Sciatic nerve (tissue), 2 donors: ENCODE measurements around the gene SUPT3H. TPM values are rescaled to one million over a fixed set of nuclear protein-coding genes. Genes with fewer than 3 reads are reported as not detected.
A peak's percentile ranks its signal among the peaks of the same experiment; 100 is the strongest.

Source experiments
- ATAC-seq: fragments of 200-7000 bp; cut with Tn5 transposase; one replicate; pipeline ENCODE4 v1.9.1; 2020; ENCODE audit warnings: mild to moderate bottlenecking, moderate library complexity
- DNase-seq: peaks from one replicate; pipeline ENCODE4 v3.0.0-alpha.2; 2020; ENCODE audit warnings: low spot score
- intact Hi-C: fragments of 100-400 bp; cut with DNase I; formaldehyde crosslinking; loops from one replicate; pipeline ENCODE4 v1.14.2; 2022
- total RNA-seq: library from RNA; stranded (reverse); fragmentation: NEBNext Ultra II Directional; extraction: Animal tissue kit (Norgen Biotek cat#: 25700); gene quantifications from one replicate; pipeline ENCODE4 v1.2.1, GENCODE V29; 2021
- donor health status: DM: no; HTN: no; CAD: no.
- donor health status: DM: no; HTN: no; CAD: no.

Gene SUPT3H
- total RNA-seq, 1 donor from 2014 or later, result 12.9 TPM

GRCh38 chr6:44851176-44851575, 526.6 kb downstream of the SUPT3H start:
- DNase-seq (no peak), ATAC-seq (peak; percentile 80)
- intact Hi-C loops, result no loop called here

DNA sequence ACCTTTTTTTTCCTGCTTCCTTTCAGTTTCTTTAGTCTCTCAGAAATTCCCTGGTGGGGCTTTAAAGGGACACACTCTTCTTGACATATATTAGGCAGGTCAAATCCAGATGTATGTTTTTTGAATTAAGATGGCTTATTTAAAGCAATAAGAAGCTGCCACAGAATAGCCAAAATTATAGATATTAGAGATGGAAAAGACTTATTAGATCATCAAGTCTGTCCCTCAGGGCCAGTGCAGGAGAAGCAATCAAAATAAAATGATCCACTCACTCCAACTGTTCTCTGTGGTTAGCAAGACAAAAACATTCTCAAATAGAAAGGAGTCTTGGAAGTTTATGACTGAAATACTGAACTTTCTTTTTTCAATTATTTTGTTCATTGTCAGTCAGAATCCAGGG, 527.4 kb downstream of the SUPT3H start:
- peak; percentile 66 for ATAC-seq
- DNase-seq, result no peak
- intact Hi-C loops, result no loop called here

GRCh38 chr6:44849806-44850205, 527.9 kb downstream of the SUPT3H start:
- DNase-seq (no peak), ATAC-seq (no peak)
- intact Hi-C loops, result no loop called here

- intact Hi-C loops, result no loop called here
- ATAC-seq (no peak), DNase-seq (no peak)
Measured at GRCh38 chr6:44843734-44844133, 534.0 kb downstream of the SUPT3H start.

DNA sequence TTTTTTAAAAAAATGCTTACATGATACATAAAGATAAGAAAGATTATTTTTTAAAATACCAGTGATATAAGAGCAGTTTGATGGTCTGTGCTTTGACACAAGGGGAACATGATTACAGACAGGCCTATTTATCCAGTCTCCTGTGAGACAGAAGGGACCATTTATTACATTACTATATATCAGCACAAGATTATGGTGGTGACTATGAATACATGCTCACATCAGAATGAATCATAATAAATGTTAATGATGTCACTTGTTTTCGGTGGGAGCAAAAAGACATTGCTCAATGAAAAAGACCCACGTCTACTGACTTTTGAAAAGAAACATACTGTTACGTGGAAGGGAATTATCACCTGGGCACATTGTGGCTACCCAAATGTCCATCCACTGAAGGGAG, 535.1 kb downstream of the SUPT3H start:
- DNase-seq (no peak), ATAC-seq (no peak)
- intact Hi-C loops, result no loop called here

DNA sequence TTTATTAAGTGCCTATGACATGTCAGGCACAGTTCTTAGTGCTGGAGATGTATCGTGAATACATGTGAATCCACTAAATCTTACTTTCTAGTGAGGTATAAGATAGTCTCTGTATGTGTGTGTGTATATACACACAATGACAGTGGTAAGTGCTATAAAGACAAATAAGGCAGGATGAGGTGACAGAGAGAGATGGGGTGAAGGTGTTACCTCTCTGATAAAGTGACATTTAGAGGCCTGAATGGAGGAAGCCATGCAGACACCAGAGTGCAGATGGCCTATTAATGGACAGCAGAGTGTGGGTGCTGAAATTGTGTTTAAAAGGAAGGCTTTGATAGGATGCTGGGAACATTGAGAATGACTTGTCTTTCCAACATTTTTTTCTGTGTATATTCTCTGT, 535.9 kb downstream of the SUPT3H start:
- ATAC-seq, result no peak
- intact Hi-C loops, result no loop called here
- DNase-seq, result no peak

GRCh38 chr6:44837741-44838140, 540.0 kb downstream of the SUPT3H start:
- DNase-seq, result no peak
- intact Hi-C loops, result no loop called here
- no peak for ATAC-seq

DNA sequence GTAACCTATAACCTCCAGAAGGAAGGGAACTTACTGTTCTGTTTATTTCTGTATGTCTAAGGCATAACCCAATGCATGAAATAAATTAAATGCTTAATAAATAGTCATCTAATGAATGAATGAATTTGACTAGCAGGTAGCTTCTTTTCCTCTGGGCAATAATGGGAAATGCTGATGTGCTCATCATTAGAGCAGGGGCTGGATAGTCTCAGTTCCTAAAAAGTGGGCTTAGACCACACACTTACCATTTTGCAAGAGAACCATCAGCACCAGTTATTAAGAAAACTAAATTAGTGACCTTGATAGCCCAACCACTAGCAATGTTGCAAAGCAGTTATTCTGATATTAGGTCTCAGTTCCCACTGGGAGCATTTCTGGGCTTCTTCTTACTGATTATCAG, 540.5 kb downstream of the SUPT3H start:
- no peak for ATAC-seq
- intact Hi-C loops, result no loop called here

GRCh38 chr6:44833248-44833647, 544.5 kb downstream of the SUPT3H start:
- intact Hi-C loops, result no loop called here
- DNase-seq (no peak), ATAC-seq (no peak)

More for the DNA sequence above, 540.5 kb downstream of the SUPT3H start:
- no peak for DNase-seq

DNA sequence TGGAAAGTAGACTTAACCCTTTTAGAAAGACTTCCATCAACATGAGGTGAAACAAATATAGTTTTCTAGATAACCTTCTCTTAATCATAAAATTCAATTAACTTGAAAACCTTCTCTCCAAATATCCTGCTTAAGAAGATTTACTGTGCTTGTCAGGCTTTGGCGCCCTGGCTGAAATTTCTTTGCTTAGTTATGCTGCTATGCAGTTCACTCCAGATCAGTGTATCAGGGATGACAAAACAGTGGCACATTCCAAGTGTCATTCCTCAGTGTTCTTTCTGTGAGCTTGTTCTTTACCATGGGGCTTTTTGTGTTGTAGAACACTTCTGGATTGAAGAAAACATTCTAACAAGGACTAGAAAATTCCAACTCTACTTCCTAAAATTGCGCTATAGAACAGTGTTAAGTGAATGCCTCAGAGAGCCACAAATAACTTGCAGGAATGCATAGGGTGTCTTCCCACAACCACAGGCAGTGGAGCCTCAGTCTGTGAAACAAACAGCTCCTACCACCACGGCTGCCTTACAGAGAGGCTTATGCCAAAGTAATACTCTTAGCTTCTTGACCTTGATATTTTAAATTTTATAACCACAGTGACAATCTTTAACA, 546.6 kb downstream of the SUPT3H start:
- ATAC-seq, result no peak
- DNase-seq, result no peak
- intact Hi-C loops, result no loop called here

DNA sequence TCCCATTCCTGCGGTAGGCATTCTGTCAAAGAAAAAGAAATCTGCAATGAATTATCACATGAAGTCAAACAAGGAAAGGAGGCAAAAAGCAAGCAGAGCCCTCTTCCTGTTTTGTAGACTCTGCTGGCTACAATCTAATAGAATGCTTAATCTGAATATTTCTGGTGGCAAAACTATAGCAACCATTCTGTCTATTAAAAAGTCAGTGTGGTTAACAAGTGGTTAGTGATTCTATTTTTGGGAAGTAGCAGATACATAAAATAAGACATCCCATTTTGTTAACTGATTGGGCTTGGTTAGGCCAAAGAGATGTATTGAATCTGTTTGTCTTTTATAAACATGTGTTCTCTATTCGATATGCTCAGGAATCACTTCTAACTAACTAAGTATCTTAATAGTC, 547.9 kb downstream of the SUPT3H start:
- intact Hi-C loops, result no loop called here
- no peak for ATAC-seq
- no peak for DNase-seq

DNA sequence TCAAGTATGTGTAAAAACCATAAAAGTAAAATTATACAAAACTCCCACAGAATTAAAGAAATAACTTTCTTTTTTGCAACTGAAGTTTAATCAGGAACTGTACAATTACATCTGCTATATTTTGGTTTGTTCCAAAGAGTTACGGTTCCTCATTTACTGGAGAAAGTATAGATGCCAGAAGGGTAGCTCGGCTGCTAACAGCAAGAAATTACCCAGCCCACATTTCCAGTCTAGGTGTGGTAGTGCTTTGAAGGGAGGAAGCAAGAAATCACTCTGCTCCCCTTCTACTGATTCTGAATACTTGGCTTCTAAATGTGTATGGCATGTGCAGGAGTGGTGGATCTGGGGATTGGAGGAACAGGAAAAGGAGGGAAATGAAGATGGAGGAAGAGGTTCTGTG, 549.0 kb downstream of the SUPT3H start:
- DNase-seq (no peak), ATAC-seq (no peak)
- intact Hi-C loops, result no loop called here

DNA sequence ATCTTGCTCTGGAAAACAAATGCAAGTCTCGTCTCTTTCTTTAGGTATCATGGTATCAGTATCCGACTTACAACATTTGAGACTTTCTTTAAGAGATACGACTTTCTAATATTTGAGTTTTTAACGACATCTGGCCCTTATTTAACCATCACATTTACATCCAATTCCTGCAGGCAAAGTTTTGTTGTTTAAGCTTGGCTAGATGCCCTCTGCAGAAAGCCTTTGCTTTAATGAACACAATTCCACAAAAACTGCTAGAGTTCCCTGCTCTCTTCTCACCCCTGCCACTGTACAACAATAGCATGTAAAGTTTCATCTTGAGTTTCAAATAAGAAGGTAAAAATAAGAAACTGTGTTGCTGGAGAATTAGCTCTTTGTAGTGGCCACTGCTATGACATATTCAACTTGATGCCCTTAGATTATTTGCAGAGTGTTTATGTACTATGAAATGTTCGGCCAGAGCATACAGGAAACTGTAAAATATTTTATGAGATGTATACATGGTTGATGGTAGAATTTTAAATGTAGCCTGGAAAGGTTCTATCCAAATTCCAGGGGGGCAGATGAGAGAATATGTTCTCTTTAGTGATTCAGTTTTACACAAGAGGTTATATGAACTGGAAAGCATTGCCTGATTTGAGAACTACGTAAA, 551.6 kb downstream of the SUPT3H start:
- DNase-seq (no peak), ATAC-seq (no peak)
- intact Hi-C loops, result no loop called here

GRCh38 chr6:44825273-44825672, 552.5 kb downstream of the SUPT3H start:
- intact Hi-C loops, result no loop called here
- no peak for ATAC-seq
- no peak for DNase-seq

GRCh38 chr6:44824567-44824966, 553.2 kb downstream of the SUPT3H start:
- ATAC-seq (no peak), DNase-seq (no peak)
- intact Hi-C loops, result no loop called here

- no peak for DNase-seq
- intact Hi-C loops, result no loop called here
- no peak for ATAC-seq
Measured at GRCh38 chr6:44820759-44821158, 557.0 kb downstream of the SUPT3H start.

DNA sequence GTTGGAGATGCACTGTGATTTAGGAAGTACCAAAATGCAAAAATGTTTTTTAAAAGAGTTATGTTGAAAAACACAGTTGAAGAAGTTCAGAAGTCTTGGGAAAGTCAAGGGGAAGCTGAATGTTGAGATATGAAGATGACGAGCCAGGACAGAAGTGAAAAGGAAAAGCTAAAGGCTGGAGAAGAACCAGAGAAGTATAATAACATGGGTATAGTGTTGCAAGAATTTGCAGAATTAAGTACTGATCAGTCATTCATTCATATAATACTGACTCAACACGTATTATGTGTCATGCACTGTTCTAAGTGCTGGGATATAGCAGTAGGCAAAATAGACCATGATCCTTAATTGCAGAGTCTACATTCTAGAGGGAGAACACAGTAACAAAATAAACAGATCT, 557.4 kb downstream of the SUPT3H start:
- intact Hi-C loops, result no loop called here
- DNase-seq (no peak), ATAC-seq (no peak)

DNA sequence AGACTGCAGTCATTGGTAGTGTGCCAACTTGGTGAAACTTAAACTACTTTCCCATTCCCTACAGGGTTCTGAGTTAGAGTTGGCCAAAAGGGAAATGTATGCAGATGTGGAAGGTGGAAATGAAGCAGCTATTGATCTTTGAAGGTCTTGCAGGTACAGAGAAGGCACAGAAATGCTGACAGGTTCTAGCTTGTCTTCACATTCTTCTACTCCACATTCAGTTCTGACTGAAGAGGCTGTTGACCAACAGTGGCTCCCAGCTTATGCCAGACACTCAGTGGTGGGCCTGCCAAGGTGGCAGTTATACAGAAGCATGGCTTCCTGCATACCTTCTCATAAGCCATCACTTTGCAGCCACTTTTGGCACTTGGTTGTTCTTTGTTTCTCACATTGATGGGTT, 566.3 kb downstream of the SUPT3H start:
- intact Hi-C loops, result no loop called here
- DNase-seq, result no peak
- ATAC-seq, result no peak

GRCh38 chr6:44809258-44809657, 568.5 kb downstream of the SUPT3H start:
- no peak for ATAC-seq
- no peak for DNase-seq
- intact Hi-C loops, result no loop called here

DNA sequence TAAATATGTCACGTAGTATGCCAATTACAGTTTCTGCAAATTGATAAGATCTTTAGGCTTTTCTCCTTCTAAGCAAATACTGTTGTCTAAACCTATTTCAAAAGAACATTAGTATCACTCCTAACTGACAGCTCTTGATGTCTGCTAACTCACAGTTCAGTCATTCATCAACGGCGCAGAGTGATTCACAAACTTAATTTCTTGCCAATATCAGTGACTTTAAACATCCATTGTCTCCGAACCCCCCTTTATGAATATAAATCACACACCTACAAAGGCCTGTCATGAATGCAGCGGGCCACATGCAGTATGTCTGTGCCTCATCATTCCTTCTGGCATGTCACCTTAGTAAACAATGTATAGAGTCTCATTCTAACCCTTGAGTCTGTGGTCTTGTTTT, 569.6 kb downstream of the SUPT3H start:
- intact Hi-C loops, result no loop called here
- no peak for DNase-seq
- ATAC-seq, result no peak

DNA sequence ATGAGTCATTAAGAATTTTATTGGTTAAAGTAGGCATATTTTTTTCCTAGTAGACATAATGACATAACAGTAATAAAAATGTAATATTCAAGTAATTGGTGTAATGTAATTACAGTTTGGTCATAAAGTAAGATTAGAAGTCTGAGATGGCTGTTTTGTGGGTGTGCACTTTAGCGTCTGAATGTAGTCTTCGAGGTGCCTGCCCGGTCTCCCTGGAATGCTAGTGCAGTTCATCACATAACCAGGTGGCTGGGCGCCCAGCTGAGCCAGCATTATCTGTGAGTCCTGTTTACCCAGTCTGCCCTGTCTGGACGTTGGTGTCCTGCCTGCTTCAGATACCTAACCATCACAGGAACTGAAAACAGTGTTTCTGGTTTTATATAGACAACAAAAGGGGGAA, 571.1 kb downstream of the SUPT3H start:
- no peak for DNase-seq
- no peak for ATAC-seq
- intact Hi-C loops, result no loop called here
